ENCODE results near the gene ZC3H18.

The ZC3H18 gene

GRCh38 chr16:88634141-88634993 is 64.2 kb downstream of the ZC3H18 start:
- in situ Hi-C loops (cut with MboI; ENCODE audit: low pct_unique_long_range_greater_than_20kb, low sequenced_read_pairs, unreplicated experiment): no loop called here
- peak; percentile 87 for DNase-seq (ENCODE audit: low spot score)
- no peak for TF ChIP-seq CTCF (IDR thresholded peaks at IDR 0.05; ENCODE audit: extremely low read depth, insufficient read depth, missing control alignments)

- in situ Hi-C loops (cut with MboI; ENCODE audit: low pct_unique_long_range_greater_than_20kb, low sequenced_read_pairs, unreplicated experiment): no loop called here
- no peak for DNase-seq (ENCODE audit: low spot score)
- peak; percentile 3 for TF ChIP-seq CTCF (IDR thresholded peaks at IDR 0.05; ENCODE audit: extremely low read depth, insufficient read depth, missing control alignments)
Observed at GRCh38 chr16:88634994-88635670, 64.9 kb downstream of the ZC3H18 start.

- in situ Hi-C loops (cut with MboI; ENCODE audit: low pct_unique_long_range_greater_than_20kb, low sequenced_read_pairs, unreplicated experiment): no loop called here
- DNase-seq (ENCODE audit: low spot score): no peak
- no peak for TF ChIP-seq CTCF (IDR thresholded peaks at IDR 0.05; ENCODE audit: extremely low read depth, insufficient read depth, missing control alignments)
Observed at GRCh38 chr16:88635671-88636319, 65.6 kb downstream of the ZC3H18 start.

- in situ Hi-C loops (cut with MboI; ENCODE audit: low pct_unique_long_range_greater_than_20kb, low sequenced_read_pairs, unreplicated experiment): no loop called here
- no peak for TF ChIP-seq CTCF (IDR thresholded peaks at IDR 0.05; ENCODE audit: extremely low read depth, insufficient read depth, missing control alignments)
- no peak for DNase-seq (ENCODE audit: low spot score)
Observed at GRCh38 chr16:88636488-88637265, 66.5 kb downstream of the ZC3H18 start.

- in situ Hi-C loops (cut with MboI; ENCODE audit: low pct_unique_long_range_greater_than_20kb, low sequenced_read_pairs, unreplicated experiment): no loop called here
- TF ChIP-seq CTCF (IDR thresholded peaks at IDR 0.05; ENCODE audit: extremely low read depth, insufficient read depth, missing control alignments): no peak
- DNase-seq (ENCODE audit: low spot score): no peak
Observed at GRCh38 chr16:88638323-88639230, 68.4 kb downstream of the ZC3H18 start, which contains the start of gene IL17C. IL17C (plus strand) TSS chr16:88638572; CDS start chr16:88638642, 70 bp downstream.
